Adrenal gland (tissue), 12 donors: ENCODE data around the gene PPP2R5C. TPM values are rescaled to one million over a fixed set of nuclear protein-coding genes. Genes with fewer than 3 reads are reported as not detected.

Experiments
- DNase-seq, 7 donors: peaks; one replicate each; pipeline ENCODE4 v3.0.0-alpha.2; 2019 to 2020
- H3K27ac ChIP-seq, 5 donors: fragments of 200-600 bp; sonication (generic) in 4 of 5; 1 replicate in 3 of 5; 2 replicates in 2 of 5; pipeline versions ENCODE4 v1.5.1 to v1.8.0; 2016 to 2020; ENCODE audit warnings: mild to moderate bottlenecking in 1 of 5
- H3K27me3 ChIP-seq: fragments of 200-600 bp; 2 replicates; pipeline ENCODE4 v1.8.0; 2021
- H3K36me3 ChIP-seq, 2 donors: fragments of 200-600 bp; replicated peaks in 1 of 2; 1 replicate in 1 of 2; 2 replicates in 1 of 2; pipeline versions ENCODE4 v1.5.1 to v1.8.0; 2018 to 2022
- H3K4me1 ChIP-seq, 2 donors: fragments of 200-600 bp; replicated peaks in 1 of 2; 1 replicate in 1 of 2; 2 replicates in 1 of 2; pipeline versions ENCODE4 v1.5.1 to v1.8.0; 2018 to 2021
- H3K4me3 ChIP-seq, 4 donors: fragments of 200-600 bp; sonication (generic) in 3 of 4; one replicate each; pipeline ENCODE4 v1.5.1; 2016 to 2018
- H3K9me3 ChIP-seq, 3 donors: fragments of 200-600 bp; sonication (generic) in 1 of 3; replicated peaks in 1 of 3; 1 replicate in 2 of 3; 2 replicates in 1 of 3; pipeline versions ENCODE4 v1.5.1 to v1.8.0; 2016 to 2021
- CTCF ChIP-seq, 6 experiments: fragments of 450-650 bp in 4 of 6; fragments of 200-600 bp in 2 of 6; sonication (generic) in 1 of 6; IDR thresholded peaks; 1 replicate in 5 of 6; 2 replicates in 1 of 6; pipeline versions ENCODE4 v1.5.1 to v1.8.0; 2016 to 2021; ENCODE audit warnings: antibody characterized with exemption in 6 of 6, mild to moderate bottlenecking in 2 of 6, moderate library complexity in 1 of 6
- POLR2A ChIP-seq, 2 donors: fragments of 450-650 bp; IDR thresholded peaks; one replicate each; pipeline ENCODE4 v1.6.1; 2017; ENCODE audit warnings: antibody characterized with exemption in 2 of 2, mild to moderate bottlenecking in 2 of 2, moderate library complexity in 1 of 2
- WGBS, 4 donors: extraction: QIAGEN DNeasy Blood & Tissue Kit in 2 of 4; methylation state at CpG; one replicate each; pipeline versions ENCODE4 v1.1.5 to v1.1.7; 2013 to 2017; 5-methylcytosine and 5-hydroxymethylcytosine counted together
- intact Hi-C, 2 donors: fragments of 100-400 bp; cut with DNase I; formaldehyde crosslinking; loops; one replicate each; pipeline versions ENCODE4 v1.14.1 to v1.15.0; 2022 to 2023
- polyA plus RNA-seq, 3 donors: library from polyadenylated mRNA; stranded (reverse); fragments of 200-250 nt in 2 of 3; fragments of 350-450 nt in 1 of 3; fragmentation: Illumina TruSeq in 1 of 3; extraction: RNeasy Lipid Tissue Mini Kit (QIAGEN cat#74804) in 1 of 3; gene quantifications; one replicate each; pipeline ENCODE4 v1.2.3, GENCODE V29; 2013 to 2014
- total RNA-seq, 9 donors: library from RNA; depleted of rRNA in 4 of 9; stranded (reverse); fragments of >200 nt in 4 of 9; fragments of 120-200 nt in 1 of 9; fragmentation: NEBNext Ultra II Directional in 1 of 9; extraction: Animal tissue kit (Norgen Biotek cat#: 25700) in 1 of 9; gene quantifications; one replicate each; pipeline versions ENCODE4 v1.1.0 to v1.2.4, GENCODE V29; 2013 to 2023
- donor health status: healthy with polysubstance abuse.
- donor health status: Bipolar disorder and iron deficiency.
- donor health status: DM: yes; HTN: yes; CAD: no.
- donor health status: DM: no; HTN: no; CAD: no.
- donor health status: DM: no; HTN: no; CAD: no.
- donor health status: DM: yes; HTN: yes; CAD: no.

The PPP2R5C gene
- total and polyA plus RNA-seq, 12 donors, result 66.5 to 216 (median 134) TPM

GRCh38 chr14:101897326-101897725, 135.8 kb downstream of the PPP2R5C start:
- H3K27ac ChIP-seq, result no peak overlapping the region
- 82 to 99% (median 96%) methylated on average over 9 of the region's 9 CpGs for WGBS, 4 donors
- DNase-seq, result no peak
- no peaks in the 10 kb centered on the region for H3K9me3 ChIP-seq
- no peak overlapping the region for H3K4me3 ChIP-seq
- H3K27me3 ChIP-seq, result no peaks in the 10 kb centered on the region
- no peaks in the 10 kb centered on the region for H3K4me1 ChIP-seq
- intact Hi-C loops, result no loop called here
- peaks cover 0 to 84% of the 10 kb centered on the region in 2 donors for H3K36me3 ChIP-seq
- TF ChIP-seq POLR2A (IDR thresholded peaks at IDR 0.05) (no peak), CTCF (IDR thresholded peaks at IDR 0.05) (no peak)

GRCh38 chr14:101898416-101898815, 136.9 kb downstream of the PPP2R5C start:
- Histone ChIP-seq H3K9me3 (no peaks in the 10 kb centered on the region), H3K27me3 (no peaks in the 10 kb centered on the region), H3K4me3 (no peak overlapping the region), H3K4me1 (no peaks in the 10 kb centered on the region), H3K36me3 (peaks cover 0 to 85% of the 10 kb centered on the region in 2 donors), H3K27ac (no peak overlapping the region)
- TF ChIP-seq CTCF (IDR thresholded peaks at IDR 0.05) (no peak), POLR2A (IDR thresholded peaks at IDR 0.05) (no peak)
- WGBS, 4 donors, result 91 to 98% (median 97%) methylated on average over 8 of the region's 8 CpGs
- no peak for DNase-seq
- intact Hi-C loops, result no loop called here

DNA sequence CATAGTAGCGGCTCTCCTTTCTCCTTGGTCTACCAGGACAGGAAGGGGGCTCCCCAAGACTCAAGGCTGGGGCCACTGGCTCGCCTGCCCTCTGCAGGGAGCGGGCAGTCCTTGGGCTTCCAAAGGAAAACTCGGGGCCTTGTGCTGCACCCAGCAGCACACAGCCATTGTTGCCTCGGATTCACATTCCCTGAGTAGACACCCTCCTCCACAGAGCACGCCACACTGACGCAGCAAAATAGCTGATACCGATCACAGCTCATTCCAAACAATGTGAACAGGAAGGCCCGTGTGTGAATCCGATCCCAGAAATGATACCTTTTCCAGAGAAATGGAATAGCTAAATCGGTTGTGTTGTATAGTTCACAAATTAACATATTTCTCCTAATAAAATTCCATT, 137.8 kb downstream of the PPP2R5C start:
- Histone ChIP-seq H3K36me3 (peaks cover 0 to 85% of the 10 kb centered on the region in 2 donors), H3K9me3 (no peaks in the 10 kb centered on the region), H3K4me1 (no peaks in the 10 kb centered on the region), H3K27ac (no peak overlapping the region), H3K4me3 (no peak overlapping the region), H3K27me3 (no peaks in the 10 kb centered on the region)
- DNase-seq, result no peak
- intact Hi-C loops, result no loop called here
- 90 to 94% (median 93%) methylated on average over 10 to 11 of the region's 11 CpGs for WGBS, 4 donors
- TF ChIP-seq CTCF (IDR thresholded peaks at IDR 0.05) (no peak), POLR2A (IDR thresholded peaks at IDR 0.05) (no peak)

DNA sequence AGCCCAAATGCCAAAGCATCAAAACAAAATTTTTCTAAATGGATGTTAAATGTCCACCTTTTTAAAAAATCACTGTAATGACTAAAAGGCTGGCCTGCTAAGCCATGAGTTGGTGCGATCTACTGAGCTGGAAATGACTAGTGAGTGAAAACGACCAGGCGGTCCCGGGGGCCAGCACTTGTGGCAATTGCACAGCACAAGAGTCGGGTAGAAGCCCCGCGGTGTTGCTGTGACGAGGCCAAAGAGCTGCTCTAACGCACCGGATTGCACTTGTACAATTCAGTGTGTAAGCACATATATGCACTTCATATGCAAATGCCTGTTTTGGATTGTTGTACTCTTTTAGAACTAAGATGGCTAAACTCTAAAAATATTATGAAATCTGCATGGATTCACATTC, 138.7 kb downstream of the PPP2R5C start:
- Histone ChIP-seq H3K27ac (no peak overlapping the region), H3K9me3 (no peaks in the 10 kb centered on the region), H3K4me1 (no peaks in the 10 kb centered on the region), H3K36me3 (peaks cover 0 to 85% of the 10 kb centered on the region in 2 donors), H3K27me3 (no peaks in the 10 kb centered on the region), H3K4me3 (no peak overlapping the region)
- TF ChIP-seq POLR2A (IDR thresholded peaks at IDR 0.05), result no peak
- TF ChIP-seq CTCF (IDR thresholded peaks at IDR 0.05), result no peak
- intact Hi-C loops, result no loop called here
- DNase-seq, result no peak
- WGBS, 4 donors, result 91 to 98% (median 97%) methylated on average over 10 of the region's 10 CpGs
